Kidney epithelial cell (primary cell): ENCODE measurements around the gene SYS1. TPM values are rescaled to one million over a fixed set of nuclear protein-coding genes. Genes with fewer than 3 reads are reported as not detected.

Experiments used
- DNase-seq: peaks from one replicate; pipeline ENCODE4 v3.0.0-alpha.2; 2010; ENCODE audit warnings: low read depth
- H3K27me3 ChIP-seq: 2 replicates; pipeline ENCODE4 v1.6.0; 2011; ENCODE audit warnings: low read length; ENCODE audit not compliant: control insufficient read depth, insufficient read depth
- H3K36me3 ChIP-seq: 2 replicates; pipeline ENCODE4 v1.5.1; 2011; ENCODE audit warnings: low read length; ENCODE audit not compliant: control insufficient read depth, insufficient read depth
- H3K4me3 ChIP-seq: 2 replicates; pipeline ENCODE4 v1.5.1; 2011; ENCODE audit warnings: low read depth, mild to moderate bottlenecking, control low read depth, low read length
- CTCF ChIP-seq: IDR thresholded peaks from 2 replicates; pipeline ENCODE4 v1.5.1; 2011; ENCODE audit warnings: mild to moderate bottlenecking, moderate library complexity, low read length, control low read depth, inconsistent platforms; ENCODE audit not compliant: insufficient read depth, poor library complexity, severe bottlenecking
- total RNA-seq: library from RNA; depleted of rRNA; stranded (reverse); fragments of >200 nt; gene quantifications from 2 replicates; pipeline ENCODE4 v1.2.3, GENCODE V29; 2015

The SYS1 gene
- total RNA-seq, 1 donor from 2014 or later, result 54.3 TPM

DNA sequence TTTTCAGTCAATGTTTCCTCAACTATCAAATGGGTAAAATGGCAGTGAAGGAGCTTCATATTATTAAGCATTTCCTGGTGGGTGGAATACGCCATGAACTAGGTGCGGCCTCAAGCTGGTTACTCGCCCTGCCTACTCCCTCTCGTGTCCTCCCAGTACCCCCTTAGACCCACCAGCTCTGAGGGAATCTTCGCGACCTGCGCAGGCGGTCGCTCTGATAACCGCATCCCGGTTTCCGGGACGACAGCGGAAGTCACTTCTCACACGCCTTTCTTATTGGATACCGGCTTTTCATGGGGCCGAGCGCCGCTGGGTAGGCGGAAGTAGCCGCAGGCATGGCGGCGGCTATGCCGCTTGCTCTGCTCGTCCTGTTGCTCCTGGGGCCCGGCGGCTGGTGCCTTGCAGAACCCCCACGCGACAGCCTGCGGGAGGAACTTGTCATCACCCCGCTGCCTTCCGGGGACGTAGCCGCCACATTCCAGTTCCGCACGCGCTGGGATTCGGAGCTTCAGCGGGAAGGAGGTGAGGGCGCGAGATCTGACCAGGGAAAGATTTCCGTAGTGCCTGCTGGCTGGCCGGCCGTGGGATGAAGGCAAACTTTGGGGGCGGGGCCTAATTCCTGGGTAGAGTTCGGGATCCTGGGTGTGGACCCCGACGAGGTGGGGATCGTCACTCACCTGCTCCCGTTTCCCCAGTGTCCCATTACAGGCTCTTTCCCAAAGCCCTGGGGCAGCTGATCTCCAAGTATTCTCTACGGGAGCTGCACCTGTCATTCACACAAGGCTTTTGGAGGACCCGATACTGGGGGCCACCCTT lies 53.1 kb downstream of the SYS1 start, which contains the start of gene PIGT:
Gene PIGT, plus strand, starts transcription at position 320 of the 816 bp plus-strand sequence. Its CDS starts 16 bp downstream, at position 336.
- H3K36me3 ChIP-seq, result peaks cover under 1% of the 10 kb centered on the region
- peak; percentile 52 for DNase-seq
- TF ChIP-seq CTCF, result no peak
- H3K4me3 ChIP-seq, result peak within 1 kb of the TSS; percentile 69
- H3K27me3 ChIP-seq, result no peaks in the 10 kb centered on the region

DNA sequence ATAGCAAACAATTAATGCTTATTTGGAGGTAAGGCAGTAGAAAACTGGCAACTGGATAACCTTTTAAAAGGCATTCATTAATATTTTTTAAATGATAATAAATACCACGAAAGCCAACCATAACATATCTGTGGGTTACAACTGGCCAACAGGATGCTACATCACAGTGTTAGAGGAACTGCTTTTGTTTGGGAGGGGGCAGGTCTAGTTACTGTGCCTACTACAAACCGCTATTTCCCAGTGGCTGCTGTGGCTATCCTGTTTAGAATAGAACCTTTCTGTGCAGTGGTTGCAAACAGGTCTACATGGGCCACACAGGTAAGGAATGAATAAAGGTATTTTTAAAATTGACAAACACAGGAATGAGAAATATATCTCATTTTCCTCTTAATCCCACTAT lies 54.0 kb downstream of the SYS1 start:
- no peak for DNase-seq
- Histone ChIP-seq H3K4me3 (peak overlapping the region; percentile 69), H3K27me3 (no peaks in the 10 kb centered on the region), H3K36me3 (peaks cover 2% of the 10 kb centered on the region)
- TF ChIP-seq CTCF, result no peak

Other genes starting within 250 kb of the SYS1 start
- gene WFDC5, start 248.0 kb upstream of the SYS1 start, total RNA-seq, result 1.0 TPM in 1 of 2 replicates, not detected in the other
- gene WFDC12, start 238.7 kb upstream of the SYS1 start, total RNA-seq, result not detected in 2 replicates
- not detected in 2 replicates for gene PI3, start 188.3 kb upstream of the SYS1 start, total RNA-seq
- not detected in 2 replicates for gene SEMG1, start 156.1 kb upstream of the SYS1 start, total RNA-seq
- not detected in 2 replicates for gene SEMG2, start 141.8 kb upstream of the SYS1 start, total RNA-seq
- gene SLPI, start 108.6 kb upstream of the SYS1 start, total RNA-seq, result 88.0 and 99.5 TPM in 2 replicates
- gene RBPJL, start 56.3 kb upstream of the SYS1 start, total RNA-seq, result not detected in 2 replicates
- not detected in 2 replicates for gene MATN4, start 54.9 kb upstream of the SYS1 start, total RNA-seq
- gene SDC4, start 14.7 kb upstream of the SYS1 start, total RNA-seq, result 155 and 175 TPM in 2 replicates
- not detected in 2 replicates for gene TP53TG5, start 15.2 kb downstream of the SYS1 start, total RNA-seq
- 57.2 and 64.4 TPM in 2 replicates for gene DBNDD2, start 45.1 kb downstream of the SYS1 start, total RNA-seq
- gene PIGT, start 53.0 kb downstream of the SYS1 start, total RNA-seq, result 69.8 and 92.7 TPM in 2 replicates
- 78.5 and 84.9 TPM in 2 replicates for gene WFDC2, start 106.6 kb downstream of the SYS1 start, total RNA-seq
- gene SPINT3, start 152.5 kb downstream of the SYS1 start, total RNA-seq, result not detected in 2 replicates
- not detected in 2 replicates for gene WFDC6, start 176.3 kb downstream of the SYS1 start, total RNA-seq
- not detected in 2 replicates for gene EPPIN, start 184.2 kb downstream of the SYS1 start, total RNA-seq
- gene WFDC8, start 216.1 kb downstream of the SYS1 start, total RNA-seq, result not detected in 2 replicates